C4-2B (cell line): ENCODE data around the gene MAP2K2.

Experiments
- H3K27ac ChIP-seq: fragments of 450-650 bp; 2 replicates; pipeline ENCODE4 v1.5.1; 2017
- CTCF ChIP-seq: fragments of 450-650 bp; conservative IDR thresholded peaks from 2 replicates; pipeline ENCODE4 v1.5.1; 2017; ENCODE audit warnings: mild to moderate bottlenecking
- ZFX ChIP-seq: fragments of 450-650 bp; IDR thresholded peaks from 2 replicates; pipeline ENCODE4 v1.6.1; 2017

Gene MAP2K2

GRCh38 chr19:4114181-4114580 is 9.7 kb downstream of the MAP2K2 start:
- H3K27ac ChIP-seq = no peak overlapping the region
- TF ChIP-seq CTCF (no peak), ZFX (no peak)

- TF ChIP-seq CTCF (no peak), ZFX (no peak)
- no peak overlapping the region for H3K27ac ChIP-seq
These were observed 10.4 kb downstream of the MAP2K2 start for GRCh38 chr19:4113398-4114088.

- H3K27ac ChIP-seq = no peak overlapping the region
- TF ChIP-seq ZFX (no peak), CTCF (no peak)
These were observed 11.6 kb downstream of the MAP2K2 start for GRCh38 chr19:4112367-4112766.

- no peak overlapping the region for H3K27ac ChIP-seq
- TF ChIP-seq ZFX (no peak), CTCF (no peak)
These were observed 14.3 kb downstream of the MAP2K2 start for GRCh38 chr19:4109626-4109945.

- TF ChIP-seq ZFX (no peak), CTCF (no peak)
- no peak overlapping the region for H3K27ac ChIP-seq
These were observed 14.9 kb downstream of the MAP2K2 start for GRCh38 chr19:4108767-4109625.

GRCh38 chr19:4103080-4103433 is 20.9 kb downstream of the MAP2K2 start:
- TF ChIP-seq ZFX = no peak
- TF ChIP-seq CTCF = no peak
- no peak overlapping the region for H3K27ac ChIP-seq

- TF ChIP-seq CTCF (no peak), ZFX (no peak)
- H3K27ac ChIP-seq = no peak overlapping the region
These were observed 21.4 kb downstream of the MAP2K2 start for GRCh38 chr19:4102339-4103079.
